H1 (cell line): ENCODE data around the gene LCMT1. TPM values are rescaled to one million over a fixed set of nuclear protein-coding genes. Genes with fewer than 3 reads are reported as not detected.
A peak's percentile ranks its signal among the peaks of the same experiment; 100 is the strongest.
"Not testable (repeated sequence)": the region's sequence is repeated elsewhere in the genome, so short reads cannot be mapped to it uniquely, and the experiment has no call there.

Experiments used
- CTCF ChIA-PET: fragments of 300-600 bp; sonication (Branson Sonifier 250); formaldehyde crosslinking; loops from one replicate; lab custom pipeline; 2021; ENCODE audit not compliant: partially characterized antibody; lab: Charles Lee
- POLR2A ChIA-PET: fragments of 300-600 bp; sonication (Branson Sonifier 250); formaldehyde crosslinking; loops from one replicate; lab custom pipeline; 2021; ENCODE audit warnings: inconsistent platforms; ENCODE audit not compliant: partially characterized antibody; lab: Charles Lee
- DNase-seq, 2 experiments: peaks; one replicate each; pipeline versions ENCODE4 v3.0.0 to v3.0.0-alpha.2; 2010 to 2022; ENCODE audit warnings: low spot score in 2 of 2, low read depth in 1 of 2, mixed read lengths in 1 of 2
- FAIRE-seq: peaks from 2 replicates; lab custom pipeline; 2011; peaks lifted over from hg19 to GRCh38; lab: Jason Lieb, UNC
- H2AFZ ChIP-seq: 2 replicates; pipeline ENCODE4 v1.8.1; 2012; ENCODE audit warnings: low read length, inconsistent platforms
- H2AK5ac ChIP-seq: 2 replicates; pipeline ENCODE4 v1.6.1; 2013; ENCODE audit warnings: low read depth, low read length
- H2BK120ac ChIP-seq: replicated peaks from 2 replicates; pipeline ENCODE3; 2013; ENCODE audit warnings: low read depth, low read length, inconsistent platforms
- H2BK12ac ChIP-seq: 2 replicates; pipeline ENCODE4 v1.6.1; 2013; ENCODE audit warnings: low read depth, low read length
- H2BK15ac ChIP-seq: 2 replicates; pipeline ENCODE4 v1.6.1; 2013; ENCODE audit warnings: low read length
- H2BK20ac ChIP-seq: 2 replicates; pipeline ENCODE4 v1.6.1; 2013; ENCODE audit warnings: low read length
- H2BK5ac ChIP-seq: 2 replicates; pipeline ENCODE4 v1.6.1; 2013; ENCODE audit warnings: low read depth, low read length
- H3K14ac ChIP-seq: 2 replicates; pipeline ENCODE4 v1.6.1; 2013; ENCODE audit warnings: inconsistent platforms; ENCODE audit not compliant: insufficient read length
- H3K18ac ChIP-seq: 2 replicates; pipeline ENCODE4 v1.6.1; 2013; ENCODE audit warnings: low read length; ENCODE audit errors: extremely low read depth
- H3K23ac ChIP-seq: 2 replicates; pipeline ENCODE4 v1.6.1; 2013; ENCODE audit warnings: inconsistent platforms; ENCODE audit not compliant: insufficient read length
- H3K23me2 ChIP-seq: 2 replicates; pipeline ENCODE4 v1.6.1; 2013; ENCODE audit warnings: low read depth, low read length
- H3K27ac ChIP-seq: 2 replicates; pipeline ENCODE4 v1.6.1; 2011; ENCODE audit warnings: low read depth, low read length, inconsistent platforms
- H3K27me3 ChIP-seq, 4 experiments: replicated peaks in 1 of 4; 1 replicate in 1 of 4; 2 replicates in 3 of 4; pipeline versions ENCODE4 v1.6.1 to v1.8.1; 2011 to 2013; ENCODE audit warnings: low read length in 3 of 4, mild to moderate bottlenecking in 3 of 4, inconsistent platforms in 2 of 4, mixed read lengths in 2 of 4, moderate library complexity in 1 of 4; ENCODE audit not compliant: control insufficient read depth in 3 of 4, insufficient read depth in 3 of 4; ENCODE audit errors: extremely low read depth in 1 of 4
- H3K36me3 ChIP-seq, 4 experiments: 2 replicates each; pipeline versions ENCODE4 v1.6.1 to v1.8.1; 2011 to 2013; ENCODE audit warnings: mild to moderate bottlenecking in 4 of 4, low read length in 3 of 4, moderate library complexity in 2 of 4, control low read depth in 1 of 4, inconsistent platforms in 1 of 4; ENCODE audit not compliant: insufficient read depth in 4 of 4, control insufficient read depth in 2 of 4
- H3K4ac ChIP-seq: replicated peaks from 2 replicates; pipeline ENCODE3; 2013; ENCODE audit warnings: low read length, low read depth, mixed read lengths, inconsistent platforms; ENCODE audit not compliant: insufficient read length
- H3K4me1 ChIP-seq, 4 experiments: replicated peaks in 1 of 4; 1 replicate in 1 of 4; 2 replicates in 3 of 4; pipeline versions ENCODE4 v1.6.1 to v1.8.1; 2011 to 2013; ENCODE audit warnings: low read length in 3 of 4, inconsistent platforms in 2 of 4, mixed read lengths in 1 of 4; ENCODE audit not compliant: insufficient read depth in 4 of 4, control insufficient read depth in 3 of 4
- H3K4me2 ChIP-seq, 2 experiments: 2 replicates each; pipeline versions ENCODE4 v1.6.1 to v1.8.1; 2011 to 2013; ENCODE audit warnings: low read depth in 2 of 2, low read length in 2 of 2, control low read depth in 1 of 2, inconsistent platforms in 1 of 2, mild to moderate bottlenecking in 1 of 2; ENCODE audit not compliant: insufficient read depth in 1 of 2
- H3K4me3 ChIP-seq, 4 experiments: fragments of 200-600, 300-600 bp in 1 of 4; sonication (generic), shearing (Covaris generic), sonication (Bioruptor Twin) in 1 of 4; 2 replicates each; pipeline versions ENCODE4 v1.5.1 to v1.8.1; 2011 to 2016; ENCODE audit warnings: low read length in 4 of 4, low read depth in 3 of 4, control low read depth in 2 of 4, inconsistent platforms in 2 of 4, mild to moderate bottlenecking in 2 of 4, mixed read lengths in 1 of 4, moderate library complexity in 1 of 4; ENCODE audit not compliant: insufficient read depth in 2 of 4; ENCODE audit errors: extremely low read depth in 1 of 4
- H3K56ac ChIP-seq: replicated peaks from 2 replicates; pipeline ENCODE3; 2013; ENCODE audit warnings: low read depth, mild to moderate bottlenecking, mixed read lengths, low read length, inconsistent platforms; ENCODE audit not compliant: insufficient read length
- H3K79me1 ChIP-seq: 2 replicates; pipeline ENCODE4 v1.6.1; 2013; ENCODE audit warnings: low read depth, low read length, control low read depth
- H3K79me2 ChIP-seq, 2 experiments: 2 replicates each; pipeline versions ENCODE4 v1.6.1 to v1.8.1; 2012 to 2013; ENCODE audit warnings: low read length in 2 of 2, mild to moderate bottlenecking in 2 of 2, inconsistent platforms in 1 of 2; ENCODE audit not compliant: insufficient read depth in 2 of 2, control insufficient read depth in 1 of 2
- H3K9ac ChIP-seq, 4 experiments: replicated peaks in 1 of 4; 1 replicate in 1 of 4; 2 replicates in 3 of 4; pipeline versions ENCODE4 v1.6.1 to v1.8.1; 2011 to 2013; ENCODE audit warnings: low read depth in 3 of 4, low read length in 3 of 4, control low read depth in 2 of 4, mild to moderate bottlenecking in 2 of 4, moderate library complexity in 2 of 4, inconsistent platforms in 1 of 4; ENCODE audit errors: extremely low read depth in 1 of 4
- H3K9me3 ChIP-seq, 2 experiments: 2 replicates each; pipeline versions ENCODE4 v1.6.1 to v1.8.1; 2012 to 2013; ENCODE audit warnings: mild to moderate bottlenecking in 2 of 2, moderate library complexity in 2 of 2, control low read depth in 1 of 2, inconsistent platforms in 1 of 2, low read depth in 1 of 2, low read length in 1 of 2, mixed read lengths in 1 of 2; ENCODE audit not compliant: insufficient read depth in 2 of 2
- H4K20me1 ChIP-seq, 2 experiments: replicated peaks in 1 of 2; 2 replicates each; pipeline versions ENCODE3 to v1.8.1; 2011 to 2013; ENCODE audit warnings: inconsistent platforms in 2 of 2, low read length in 2 of 2, mild to moderate bottlenecking in 1 of 2; ENCODE audit not compliant: insufficient read depth in 2 of 2, control insufficient read depth in 1 of 2
- H4K5ac ChIP-seq: 2 replicates; pipeline ENCODE4 v1.6.1; 2013; ENCODE audit warnings: low read length, low read depth, mixed read lengths, inconsistent platforms; ENCODE audit not compliant: insufficient read length
- H4K8ac ChIP-seq: 2 replicates; pipeline ENCODE4 v1.8.0; 2013; ENCODE audit warnings: mild to moderate bottlenecking, moderate library complexity, low read length, inconsistent platforms; ENCODE audit not compliant: insufficient read depth; ENCODE audit errors: extremely low read depth
- H4K91ac ChIP-seq: replicated peaks from 2 replicates; pipeline ENCODE3; 2013; ENCODE audit warnings: low read length, mixed read lengths, inconsistent platforms; ENCODE audit not compliant: insufficient read length
- WGBS, 2 experiments: shearing (Covaris generic) in 1 of 2; methylation state at CpG; one replicate each; pipeline versions ENCODE4 v1.1.6 to v1.1.7; 2013 to 2015; ENCODE audit warnings: low lambda C conversion rate in 2 of 2, mixed read lengths in 2 of 2, inconsistent platforms in 1 of 2, low coverage in 1 of 2, missing lambda C conversion rate in 1 of 2; ENCODE audit not compliant: insufficient replicate concordance in 2 of 2, insufficient coverage in 1 of 2, insufficient read length in 1 of 2; ENCODE audit errors: extremely low coverage in 1 of 2, missing lambda C conversion rate in 1 of 2; 5-methylcytosine and 5-hydroxymethylcytosine counted together
- polyA plus RNA-seq, 7 experiments: library from polyadenylated mRNA; depleted of rRNA in 3 of 7; stranded (reverse) in 5 of 7; unstranded in 2 of 7; fragments of >200 nt in 5 of 7; fragments of 200-250 nt in 2 of 7; gene quantifications; 1 replicate in 5 of 7; 2 replicates in 1 of 7; 4 replicates in 1 of 7; pipeline versions ENCODE4 v1.2.1 to v1.2.3, GENCODE V29; 2011 to 2013; ENCODE audit warnings: missing spikeins in 2 of 7, mixed read lengths in 2 of 7
- total RNA-seq: library from RNA; stranded (reverse); fragmentation: NEBNext Ultra II Directional; extraction: Animal tissue kit (Norgen Biotek cat#: 25700); gene quantifications from 2 replicates; pipeline ENCODE4 v1.2.1, GENCODE V29; 2021

The LCMT1 gene
- total and polyA plus RNA-seq, 2 of the 8 experiments (the other 6 are each of a cell fraction or from before 2014, with no cell fraction given), result 61.0 to 80.8 TPM

GRCh38 chr16:25126086-25126666 lies 14.6 kb downstream of the LCMT1 start:
- Histone ChIP-seq H3K79me2 (peaks cover 0 to 34% of the 10 kb centered on the region in 2 experiments; a peak in 2 of 4 replicates), H4K20me1 (peaks cover 0 to 17% of the 10 kb centered on the region in 2 experiments), H3K36me3 (peaks cover 3 to 24% (median 4%) of the 10 kb centered on the region in 4 experiments; a peak in 6 of 8 replicates), H4K8ac (peak overlapping the region; percentile 74)
- H3K56ac ChIP-seq, H2AFZ ChIP-seq, H2BK120ac ChIP-seq, H2BK20ac ChIP-seq, H3K4me2 ChIP-seq, H2BK5ac ChIP-seq, H3K23me2 ChIP-seq, H3K4me3 ChIP-seq, H3K9ac ChIP-seq, H3K14ac ChIP-seq, H3K27me3 ChIP-seq, H3K79me1 ChIP-seq, H3K27ac ChIP-seq, H4K5ac ChIP-seq, H2BK12ac ChIP-seq, H4K91ac ChIP-seq, H2BK15ac ChIP-seq, H3K23ac ChIP-seq, H3K18ac ChIP-seq, H3K4me1 ChIP-seq, FAIRE-seq, H3K4ac ChIP-seq, H3K9me3 ChIP-seq, DNase-seq, H2AK5ac ChIP-seq: not testable (repeated sequence)
- ChIA-PET CTCF (interaction anchor here (1.0 to 1.8 kb wide), 5 partner anchors 12 to 98 kb away, joined by 3 to 6 read pairs (median 3); no protein-coding TSS in a partner anchor), POLR2A (interaction anchor here (1.2 kb wide), 1 partner anchor 11 kb away, joined by 5 read pairs; no protein-coding TSS in a partner anchor)
- WGBS, 2 experiments, result 85% methylated on average over 13 of the region's 13 CpGs; no CpG with 5 or more reads in 1 of the 2 experiments
